Spleen (tissue), 11 donors: ENCODE data around the gene SLC20A1. TPM values are rescaled to one million over a fixed set of nuclear protein-coding genes. Genes with fewer than 3 reads are reported as not detected.

Source experiments
- DNase-seq: peaks from one replicate; pipeline ENCODE4 v3.0.0-alpha.2; 2020
- H3K27ac ChIP-seq, 8 donors: fragments of 200-600 bp; sonication (generic) in 7 of 8; 1 replicate in 4 of 8; 2 replicates in 4 of 8; pipeline versions ENCODE4 v1.5.0 to v1.8.0; 2016 to 2021; ENCODE audit warnings: inconsistent platforms in 4 of 8, mild to moderate bottlenecking in 4 of 8, moderate library complexity in 1 of 8
- H3K27me3 ChIP-seq, 7 donors: fragments of 200-600 bp; sonication (generic) in 6 of 7; replicated peaks in 1 of 7; 1 replicate in 4 of 7; 2 replicates in 3 of 7; pipeline versions ENCODE4 v1.5.0 to v1.8.0; 2016 to 2021; ENCODE audit warnings: inconsistent platforms in 3 of 7, mild to moderate bottlenecking in 1 of 7
- H3K36me3 ChIP-seq, 6 donors: fragments of 200-600 bp; sonication (generic) in 5 of 6; 1 replicate in 4 of 6; 2 replicates in 2 of 6; pipeline versions ENCODE4 v1.5.0 to v1.8.0; 2016 to 2021; ENCODE audit warnings: inconsistent platforms in 2 of 6
- H3K4me1 ChIP-seq, 6 donors: fragments of 200-600 bp; sonication (generic) in 5 of 6; 1 replicate in 3 of 6; 2 replicates in 3 of 6; pipeline versions ENCODE4 v1.5.0 to v1.8.0; 2016 to 2021; ENCODE audit warnings: inconsistent platforms in 3 of 6
- H3K4me3 ChIP-seq, 8 donors: fragments of 200-600 bp; sonication (generic) in 7 of 8; 1 replicate in 4 of 8; 2 replicates in 4 of 8; pipeline versions ENCODE4 v1.5.0 to v1.8.0; 2016 to 2021; ENCODE audit warnings: inconsistent platforms in 4 of 8, mild to moderate bottlenecking in 4 of 8, moderate library complexity in 2 of 8
- H3K9me3 ChIP-seq, 8 donors: fragments of 200-600 bp; sonication (generic) in 7 of 8; 1 replicate in 4 of 8; 2 replicates in 4 of 8; pipeline versions ENCODE4 v1.5.0 to v1.8.0; 2016 to 2021; ENCODE audit warnings: inconsistent platforms in 4 of 8
- POLR2A ChIP-seq, 3 donors: fragments of 450-650 bp; IDR thresholded peaks; one replicate each; pipeline ENCODE4 v1.5.1; 2017; ENCODE audit warnings: antibody characterized with exemption in 3 of 3, mild to moderate bottlenecking in 1 of 3
- POLR2AphosphoS5 ChIP-seq, 3 donors: sonication (generic); formaldehyde crosslinking; IDR thresholded peaks; one replicate each; pipeline ENCODE4 v1.5.1; 2017; ENCODE audit warnings: antibody characterized with exemption in 3 of 3
- WGBS, 5 donors: extraction: QIAGEN DNeasy Blood & Tissue Kit in 3 of 5; methylation state at CpG; one replicate each; pipeline versions ENCODE4 v1.1.5 to v1.1.7; 2013 to 2018; 5-methylcytosine and 5-hydroxymethylcytosine counted together
- intact Hi-C: fragments of 100-400 bp; cut with DNase I; formaldehyde crosslinking; loops from one replicate; pipeline ENCODE4 v1.15.0; 2023; ENCODE audit warnings: low total_unique reads
- polyA plus RNA-seq, 3 donors: library from polyadenylated mRNA; stranded (reverse); fragments of 200-250 nt; gene quantifications; one replicate each; pipeline ENCODE4 v1.2.1, GENCODE V29; 2013
- total RNA-seq, 7 donors: library from RNA; depleted of rRNA in 3 of 7; stranded (reverse); fragments of >200 nt in 3 of 7; fragmentation: NEBNext Ultra II Directional in 4 of 7; extraction: Animal tissue kit (Norgen Biotek cat#: 25700) in 4 of 7; gene quantifications; one replicate each; pipeline versions ENCODE4 v1.1.0 to v1.2.1, GENCODE V29; 2016 to 2021
- TF ChIP-seq, protein P1 (sequence below), 11 experiments: fragments of 200-600 bp in 7 of 11; fragments of 450-650 bp in 4 of 11; sonication (generic) in 4 of 11; IDR thresholded peaks in 8 of 11; conservative IDR thresholded peaks in 3 of 11; 1 replicate in 7 of 11; 2 replicates in 4 of 11; pipeline versions ENCODE4 v1.4.0 to v1.8.0; 2016 to 2021; ENCODE audit warnings: antibody characterized with exemption in 11 of 11, inconsistent platforms in 4 of 11, mild to moderate bottlenecking in 1 of 11
- donor health status: healthy with polysubstance abuse.
- donor health status: DM: no; HTN: no; CAD: no; lungs with moderate emphysema.
- donor health status: DM: no; HTN: no; CAD: no.
- donor health status: Bipolar disorder and iron deficiency.
- donor health status: healthy.
- donor health status: DM: no; HTN: no; CAD: no.
- donor health status: DM: yes; HTN: yes; CAD: no.

SLC20A1 gene
- total and polyA plus RNA-seq, 10 donors = 15.4 to 83.6 (median 57.6) TPM

DNA sequence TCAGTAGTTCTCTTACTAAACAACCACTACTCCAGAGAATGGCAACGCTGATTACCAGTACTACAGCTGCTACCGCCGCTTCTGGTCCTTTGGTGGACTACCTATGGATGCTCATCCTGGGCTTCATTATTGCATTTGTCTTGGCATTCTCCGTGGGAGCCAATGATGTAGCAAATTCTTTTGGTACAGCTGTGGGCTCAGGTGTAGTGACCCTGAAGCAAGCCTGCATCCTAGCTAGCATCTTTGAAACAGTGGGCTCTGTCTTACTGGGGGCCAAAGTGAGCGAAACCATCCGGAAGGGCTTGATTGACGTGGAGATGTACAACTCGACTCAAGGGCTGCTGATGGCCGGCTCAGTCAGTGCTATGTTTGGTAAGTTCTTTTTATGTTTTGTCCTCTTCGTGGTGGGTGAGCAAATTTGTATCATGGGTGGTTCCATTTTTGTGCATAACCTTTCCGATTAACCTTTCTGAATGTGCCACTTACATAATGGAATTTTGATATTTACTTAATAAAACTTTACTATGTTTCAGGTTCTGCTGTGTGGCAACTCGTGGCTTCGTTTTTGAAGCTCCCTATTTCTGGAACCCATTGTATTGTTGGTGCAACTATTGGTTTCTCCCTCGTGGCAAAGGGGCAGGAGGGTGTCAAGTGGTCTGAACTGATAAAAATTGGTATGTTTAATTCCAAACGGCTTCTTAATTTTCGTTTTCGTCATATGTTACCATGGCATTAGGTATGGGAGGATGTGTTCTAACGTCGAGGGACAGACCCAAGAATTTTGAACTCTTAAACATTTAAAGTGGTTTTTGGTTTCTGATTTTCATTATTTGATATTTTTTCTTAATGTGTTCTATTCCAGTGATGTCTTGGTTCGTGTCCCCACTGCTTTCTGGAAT lies 1.3 kb downstream of the SLC20A1 start:
- 36 to 40% (median 37%) methylated on average over 20 of the region's 20 CpGs for WGBS, 5 donors
- TF ChIP-seq, protein P1, sequence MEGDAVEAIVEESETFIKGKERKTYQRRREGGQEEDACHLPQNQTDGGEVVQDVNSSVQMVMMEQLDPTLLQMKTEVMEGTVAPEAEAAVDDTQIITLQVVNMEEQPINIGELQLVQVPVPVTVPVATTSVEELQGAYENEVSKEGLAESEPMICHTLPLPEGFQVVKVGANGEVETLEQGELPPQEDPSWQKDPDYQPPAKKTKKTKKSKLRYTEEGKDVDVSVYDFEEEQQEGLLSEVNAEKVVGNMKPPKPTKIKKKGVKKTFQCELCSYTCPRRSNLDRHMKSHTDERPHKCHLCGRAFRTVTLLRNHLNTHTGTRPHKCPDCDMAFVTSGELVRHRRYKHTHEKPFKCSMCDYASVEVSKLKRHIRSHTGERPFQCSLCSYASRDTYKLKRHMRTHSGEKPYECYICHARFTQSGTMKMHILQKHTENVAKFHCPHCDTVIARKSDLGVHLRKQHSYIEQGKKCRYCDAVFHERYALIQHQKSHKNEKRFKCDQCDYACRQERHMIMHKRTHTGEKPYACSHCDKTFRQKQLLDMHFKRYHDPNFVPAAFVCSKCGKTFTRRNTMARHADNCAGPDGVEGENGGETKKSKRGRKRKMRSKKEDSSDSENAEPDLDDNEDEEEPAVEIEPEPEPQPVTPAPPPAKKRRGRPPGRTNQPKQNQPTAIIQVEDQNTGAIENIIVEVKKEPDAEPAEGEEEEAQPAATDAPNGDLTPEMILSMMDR (IDR thresholded peaks at IDR 0.05 in 8 of 11, conservative IDR thresholded peaks at IDR 0.05 in 3 of 11) = no peak
- TF ChIP-seq POLR2AphosphoS5 (IDR thresholded peaks at IDR 0.05) = no peak
- TF ChIP-seq POLR2A (IDR thresholded peaks at IDR 0.05) = no peak

DNA sequence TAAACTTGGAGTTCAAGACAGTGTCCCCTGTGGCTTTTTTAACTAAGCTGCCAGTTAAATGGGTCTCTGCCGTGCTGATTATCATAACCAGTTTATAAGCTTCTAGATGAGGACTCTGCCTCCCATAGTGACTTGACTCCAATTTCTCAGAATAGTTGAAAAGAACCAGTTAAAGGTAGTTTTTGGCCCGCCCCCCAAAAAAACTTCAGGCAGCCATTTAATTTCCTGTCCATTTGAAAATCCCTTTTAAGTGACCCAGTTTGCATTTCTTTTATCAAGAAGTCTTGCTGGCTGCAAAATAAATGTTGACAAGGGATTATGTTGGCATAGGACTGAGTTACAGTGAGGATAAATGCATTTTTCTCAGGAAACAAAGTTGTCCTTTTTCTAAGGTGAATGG lies 2.3 kb downstream of the SLC20A1 start:
- no peaks in the 10 kb centered on the region for H3K9me3 ChIP-seq
- peaks cover 16 to 80% (median 57%) of the 10 kb centered on the region in 6 donors for H3K4me1 ChIP-seq
- no peak for DNase-seq
- peaks cover 0 to 62% (median 25%) of the 10 kb centered on the region in 6 donors for H3K36me3 ChIP-seq
- peak overlapping the region in 2 of 8 donors; percentile 82 to 90 for H3K4me3 ChIP-seq
- H3K27ac ChIP-seq = peak overlapping the region in 1 of 8 donors; percentile 32
- H3K27me3 ChIP-seq = no peaks in the 10 kb centered on the region
- TF ChIP-seq, protein P1 (IDR thresholded peaks at IDR 0.05 in 8 of 11, conservative IDR thresholded peaks at IDR 0.05 in 3 of 11) = no peak
- no peak for TF ChIP-seq POLR2A (IDR thresholded peaks at IDR 0.05)
- TF ChIP-seq POLR2AphosphoS5 (IDR thresholded peaks at IDR 0.05) = no peak
- intact Hi-C loops = no loop called here
- 62 to 92% (median 80%) methylated on average over 2 of the region's 2 CpGs for WGBS, 5 donors

More for the DNA sequence above, 1.3 kb downstream of the SLC20A1 start:
- DNase-seq = no peak
- peaks cover 0 to 51% (median 14%) of the 10 kb centered on the region in 6 donors for H3K36me3 ChIP-seq
- H3K27me3 ChIP-seq = no peaks in the 10 kb centered on the region
- H3K4me3 ChIP-seq = peak overlapping the region; percentile 82 to 96 (median 88)
- intact Hi-C loops = no loop called here
- peak overlapping the region in 6 of 8 donors; percentile 94 to 99 (median 96) for H3K27ac ChIP-seq
- peaks cover 16 to 75% (median 55%) of the 10 kb centered on the region in 6 donors for H3K4me1 ChIP-seq
- H3K9me3 ChIP-seq = no peaks in the 10 kb centered on the region

DNA sequence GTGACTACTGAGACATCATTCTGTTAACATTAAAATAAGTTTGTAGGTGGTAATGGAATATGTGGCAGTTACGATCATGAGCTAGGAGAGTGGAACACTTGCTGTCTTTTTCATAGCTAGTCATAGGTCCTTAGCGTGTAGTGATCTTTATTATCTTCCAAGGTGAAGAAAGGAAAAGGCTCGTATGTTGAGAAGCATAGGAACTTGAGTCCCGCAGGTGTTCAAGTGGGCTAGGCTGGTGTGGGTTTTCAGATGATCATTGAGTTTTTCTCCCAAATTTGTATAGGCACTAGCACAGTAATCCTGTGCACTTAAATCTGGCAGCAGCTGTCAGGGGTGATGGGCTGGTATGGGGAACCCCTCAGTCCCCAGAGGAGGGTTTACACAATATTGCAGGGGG lies 10.9 kb downstream of the SLC20A1 start:
- TF ChIP-seq, protein P1 (IDR thresholded peaks at IDR 0.05 in 8 of 11, conservative IDR thresholded peaks at IDR 0.05 in 3 of 11) = no peak
- TF ChIP-seq POLR2AphosphoS5 (IDR thresholded peaks at IDR 0.05) = no peak
- no peak for TF ChIP-seq POLR2A (IDR thresholded peaks at IDR 0.05)
- no peaks in the 10 kb centered on the region for H3K9me3 ChIP-seq
- DNase-seq = no peak
- H3K4me1 ChIP-seq = peaks cover 0 to 26% (median 4%) of the 10 kb centered on the region in 6 donors
- intact Hi-C loops = no loop called here
- no peaks in the 10 kb centered on the region for H3K27me3 ChIP-seq
- H3K36me3 ChIP-seq = peaks cover 3 to 100% (median 84%) of the 10 kb centered on the region in 6 donors
- no peak overlapping the region for H3K27ac ChIP-seq
- H3K4me3 ChIP-seq = no peak overlapping the region
- 91 to 97% (median 96%) methylated on average over 4 of the region's 4 CpGs for WGBS, 5 donors

DNA sequence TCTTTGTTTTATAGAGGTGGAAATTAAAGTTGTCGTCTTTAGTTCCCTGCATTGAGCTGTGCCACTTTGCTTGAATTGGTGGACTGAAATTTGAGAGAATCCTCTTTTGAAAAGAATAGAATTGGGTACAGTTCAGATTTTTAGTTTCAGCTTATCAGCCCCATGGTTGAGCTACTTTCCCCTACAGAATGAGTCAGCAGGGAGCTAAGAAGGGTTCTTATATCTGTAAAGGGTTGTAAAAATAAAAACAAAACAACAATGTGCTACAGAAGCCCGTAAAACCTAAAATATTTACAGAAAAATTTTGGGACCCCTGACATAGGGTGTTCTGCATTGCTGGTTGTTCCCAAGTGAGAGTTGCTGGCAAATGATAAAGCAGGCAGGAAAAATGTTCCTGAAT lies 12.6 kb downstream of the SLC20A1 start:
- H3K27ac ChIP-seq = peak overlapping the region in 1 of 8 donors; percentile 2
- no peaks in the 10 kb centered on the region for H3K9me3 ChIP-seq
- intact Hi-C loops = no loop called here
- no peaks in the 10 kb centered on the region for H3K27me3 ChIP-seq
- no peak overlapping the region for H3K4me3 ChIP-seq
- peaks cover 0 to 24% (median 3%) of the 10 kb centered on the region in 6 donors for H3K4me1 ChIP-seq
- whole genome bisulfite sequencing, 5 donors = 71 to 93% (median 88%) methylated on average over 2 of the region's 2 CpGs
- DNase-seq = no peak
- H3K36me3 ChIP-seq = peaks cover 3 to 100% (median 83%) of the 10 kb centered on the region in 6 donors
- no peak for TF ChIP-seq POLR2A (IDR thresholded peaks at IDR 0.05)
- TF ChIP-seq, protein P1 (IDR thresholded peaks at IDR 0.05 in 8 of 11, conservative IDR thresholded peaks at IDR 0.05 in 3 of 11) = no peak
- no peak for TF ChIP-seq POLR2AphosphoS5 (IDR thresholded peaks at IDR 0.05)
